GM12801 (cell line): ENCODE data around the gene ANO2.

ENCODE experiments used
- CTCF ChIP-seq: IDR thresholded peaks from one replicate; pipeline ENCODE4 v1.5.1; 2011; ENCODE audit warnings: control low read depth; ENCODE audit not compliant: insufficient read length; ENCODE audit errors: extremely low read depth

The ANO2 gene

GRCh38 chr12:5846950-5847349 is 98.1 kb downstream of the ANO2 start:
- TF ChIP-seq CTCF: no peak

DNA sequence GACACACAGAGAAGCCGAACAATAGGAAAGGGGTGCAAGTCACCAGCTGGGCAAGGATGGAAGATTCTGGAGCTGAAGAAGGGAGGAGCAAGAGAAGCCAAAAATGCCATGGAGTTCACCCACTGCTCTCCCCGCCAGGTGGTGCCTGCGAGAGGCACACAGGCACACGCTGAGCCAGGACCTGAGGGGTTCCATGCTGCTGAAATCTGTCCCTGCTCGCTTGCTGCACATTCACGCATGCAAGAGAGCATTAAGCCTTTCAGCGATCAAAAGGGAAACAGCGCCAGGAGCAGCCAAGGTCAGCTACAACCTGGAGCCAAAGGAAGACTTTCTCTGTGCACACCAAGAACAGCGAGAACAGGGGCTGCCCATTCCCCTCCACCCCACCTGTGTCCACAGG is 104.1 kb downstream of the ANO2 start:
- no peak for TF ChIP-seq CTCF

DNA sequence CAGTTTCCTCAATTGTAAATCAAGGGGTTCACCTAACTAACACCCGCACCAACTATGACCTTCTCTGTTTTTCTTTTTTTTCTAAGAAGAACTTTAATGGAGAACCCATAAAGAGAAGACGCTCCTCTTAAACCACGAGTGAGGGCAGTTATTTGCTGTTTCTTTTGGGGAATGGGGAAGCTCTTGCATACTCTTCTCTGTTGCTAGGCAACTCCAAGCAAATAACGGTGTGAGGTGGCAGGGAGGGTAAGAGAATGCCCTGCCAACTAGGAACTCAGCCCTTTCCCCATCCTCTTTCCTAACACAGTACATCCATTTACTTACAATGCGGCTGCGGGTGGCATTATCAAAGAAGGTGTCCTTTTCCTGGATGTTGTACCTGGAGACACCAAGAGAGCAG is 114.9 kb downstream of the ANO2 start:
- no peak for TF ChIP-seq CTCF

DNA sequence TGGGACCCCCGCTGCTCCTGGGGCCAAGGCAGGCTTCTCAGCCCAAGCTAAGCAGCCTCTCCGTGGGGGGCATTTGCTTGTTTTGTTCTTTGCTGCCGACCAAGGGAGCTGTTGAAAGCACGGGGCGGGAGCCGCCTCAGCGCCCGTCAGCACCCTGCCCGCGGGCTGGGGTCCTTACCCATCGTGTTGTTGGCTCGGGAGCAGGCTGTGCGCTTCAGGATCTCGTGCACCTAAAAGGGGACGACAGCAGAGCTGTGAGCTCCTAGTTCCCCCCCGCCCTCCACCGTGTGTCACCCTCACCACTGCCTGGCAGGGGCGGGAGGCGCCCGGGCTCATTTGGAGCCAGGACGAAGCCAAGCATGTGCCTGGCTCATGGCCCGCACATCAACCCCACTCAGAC is 117.5 kb downstream of the ANO2 start:
- no peak for TF ChIP-seq CTCF

- TF ChIP-seq CTCF: no peak
Measured at GRCh38 chr12:5817246-5817645, 127.8 kb downstream of the ANO2 start.

DNA sequence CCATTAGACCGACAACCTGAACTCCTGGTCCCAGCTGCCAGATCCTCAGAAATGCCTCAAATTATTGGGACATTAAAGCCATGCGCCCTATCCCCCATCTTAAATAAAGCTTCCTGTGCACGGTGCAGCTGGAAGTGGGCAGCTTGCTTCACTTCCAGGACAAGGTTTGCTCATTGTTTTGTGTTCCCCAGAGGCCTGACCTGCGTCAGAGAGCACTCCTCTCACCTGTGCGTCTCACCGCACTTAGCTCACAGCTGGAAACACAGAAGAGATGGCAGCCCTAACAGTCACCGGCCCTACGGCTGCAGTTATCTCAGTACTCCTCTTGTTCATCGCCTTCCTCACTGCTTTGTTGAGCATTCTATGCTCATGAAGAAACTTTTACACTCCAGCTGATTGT is 135.5 kb downstream of the ANO2 start:
- TF ChIP-seq CTCF: no peak

DNA sequence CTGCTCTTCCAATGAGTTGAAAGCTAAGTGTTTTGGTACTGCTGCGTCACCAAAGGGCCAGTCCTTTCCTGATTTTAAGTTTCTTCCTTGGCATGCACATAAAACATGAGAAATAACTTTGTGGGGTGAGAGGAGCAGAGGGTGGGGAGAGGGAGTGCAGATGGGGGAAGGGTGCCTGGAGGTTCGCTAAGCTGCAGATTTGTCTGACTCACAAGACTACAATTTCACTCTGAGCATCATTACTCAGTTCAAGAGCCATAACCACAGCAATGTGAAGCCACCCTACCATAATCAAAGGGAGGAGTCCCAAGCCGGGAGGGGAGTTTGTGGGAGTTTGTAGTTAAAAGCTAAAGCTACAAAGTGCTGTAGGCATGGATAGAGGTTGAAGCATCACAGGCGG is 136.1 kb downstream of the ANO2 start:
- TF ChIP-seq CTCF: no peak
